ENCODE measurements around the gene JAKMIP1.

DNA sequence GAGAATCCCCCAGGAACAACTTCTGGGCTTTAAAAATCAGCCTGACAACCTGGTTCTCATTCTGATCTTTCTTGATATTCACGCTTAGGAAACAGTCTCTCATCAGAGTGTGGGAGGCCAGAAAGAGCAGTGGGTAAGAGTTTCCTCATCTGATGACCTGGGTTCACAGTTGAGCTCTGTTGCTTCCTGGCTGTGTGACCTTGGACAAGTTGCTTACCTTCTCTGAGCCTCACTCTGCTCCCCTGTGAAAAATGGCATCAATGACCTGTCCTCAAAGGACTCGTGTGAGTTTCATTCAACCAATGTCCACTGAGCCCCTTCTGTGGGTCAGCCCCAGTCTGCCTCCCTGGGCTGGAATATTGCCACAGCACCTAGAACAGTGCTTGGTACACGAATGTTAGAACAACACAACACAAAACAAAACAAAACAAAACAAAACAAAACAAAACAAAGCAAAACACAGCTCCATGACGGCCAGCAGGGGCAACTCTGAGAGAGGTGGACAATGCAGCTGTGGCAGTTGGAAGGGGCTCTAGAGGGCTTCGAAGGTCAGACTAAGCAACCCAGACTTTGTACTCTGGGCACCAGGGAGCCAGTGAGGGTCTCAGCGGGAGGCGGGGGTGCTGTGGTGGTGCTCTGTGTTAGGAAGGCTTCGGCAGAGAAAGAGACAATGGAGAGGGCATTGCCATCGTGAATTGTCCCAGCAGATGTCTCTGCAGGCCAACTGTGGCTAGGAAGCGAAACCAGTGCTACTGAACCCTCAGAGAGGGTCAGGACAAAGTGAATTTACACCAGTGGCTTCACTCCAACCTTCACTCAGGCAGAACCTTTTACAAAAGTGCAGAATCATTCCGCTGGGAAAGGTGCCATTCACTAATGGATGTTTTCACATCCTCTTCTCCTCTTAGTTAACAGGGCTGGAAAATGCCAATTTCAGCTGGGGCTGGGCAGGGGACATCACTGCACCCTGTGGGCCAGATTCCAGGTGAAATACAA, 167.8 kb downstream of the JAKMIP1 start:
- peak; percentile 12 for TF ChIP-seq POLR2AphosphoS5 (IDR thresholded peaks at IDR 0.05)
- TF ChIP-seq POLR2A (IDR thresholded peaks at IDR 0.05) = no peak
